A549 (cell line): Measurements from ENCODE around the gene UMOD.

Experiments used
- CBX2 ChIP-seq: fragments of 200-600 bp; sonication (generic); IDR thresholded peaks from 2 replicates; pipeline ENCODE4 v1.6.1; 2016; ENCODE audit warnings: low read depth, mild to moderate bottlenecking, borderline replicate concordance
- CHD2 ChIP-seq: fragments of 150-350 bp; IDR thresholded peaks from 2 replicates; pipeline ENCODE4 v1.6.1; 2014; ENCODE audit warnings: low read length; ENCODE audit not compliant: partially characterized antibody
- HDAC2 ChIP-seq: fragments of 200-600 bp; sonication (generic); IDR thresholded peaks from 2 replicates; pipeline ENCODE4 v1.6.1; 2016
- JUN ChIP-seq, 2 experiments: fragments of >200 bp; sonication (Bioruptor Twin); formaldehyde crosslinking; IDR thresholded peaks; 2 replicates in 1 of 2; 3 replicates in 1 of 2; pipeline ENCODE4 v1.6.1; 2016 to 2017
- MYC ChIP-seq: IDR thresholded peaks from 2 replicates; pipeline ENCODE4 v1.6.1; 2012; ENCODE audit warnings: mild to moderate bottlenecking, inconsistent platforms, low read length, improper control_type of control experiment, borderline replicate concordance
- NFE2L2 ChIP-seq: fragments of 150-350 bp; conservative IDR thresholded peaks from 2 replicates; pipeline ENCODE4 v1.6.1; 2014; ENCODE audit warnings: low read length
- POLR2A ChIP-seq: IDR thresholded peaks from 2 replicates; pipeline ENCODE4 v1.6.1; 2012; ENCODE audit warnings: mild to moderate bottlenecking, low read length
- RAD21 ChIP-seq, 2 experiments: fragments of >200 bp in 1 of 2; sonication (Bioruptor Twin) in 1 of 2; formaldehyde crosslinking in 1 of 2; IDR thresholded peaks in 1 of 2; conservative IDR thresholded peaks in 1 of 2; 2 replicates in 1 of 2; 3 replicates in 1 of 2; pipeline ENCODE4 v1.6.1; 2012 to 2018; ENCODE audit warnings: inconsistent platforms in 1 of 2
- TF ChIP-seq, protein P1 (sequence below): fragments of >200 bp; sonication (Bioruptor Twin); formaldehyde crosslinking; IDR thresholded peaks from 3 replicates; pipeline ENCODE4 v1.5.1; 2016
- TF ChIP-seq, protein P2 (sequence below): fragments of 200-600 bp; sonication (generic); IDR thresholded peaks from 2 replicates; pipeline ENCODE4 v1.6.1; 2016; ENCODE audit warnings: antibody characterized with exemption, mild to moderate bottlenecking, moderate library complexity

- TF ChIP-seq CHD2 (no peak), HDAC2 (no peak), JUN (IDR thresholded peaks at IDR 0.05) (no peak), POLR2A (no peak), NFE2L2 (no peak), RAD21 (conservative IDR thresholded peaks at IDR 0.05 in 1 of 2, IDR thresholded peaks at IDR 0.05 in 1 of 2) (no peak), MYC (no peak), CBX2 (no peak)
- TF ChIP-seq, protein P1, sequence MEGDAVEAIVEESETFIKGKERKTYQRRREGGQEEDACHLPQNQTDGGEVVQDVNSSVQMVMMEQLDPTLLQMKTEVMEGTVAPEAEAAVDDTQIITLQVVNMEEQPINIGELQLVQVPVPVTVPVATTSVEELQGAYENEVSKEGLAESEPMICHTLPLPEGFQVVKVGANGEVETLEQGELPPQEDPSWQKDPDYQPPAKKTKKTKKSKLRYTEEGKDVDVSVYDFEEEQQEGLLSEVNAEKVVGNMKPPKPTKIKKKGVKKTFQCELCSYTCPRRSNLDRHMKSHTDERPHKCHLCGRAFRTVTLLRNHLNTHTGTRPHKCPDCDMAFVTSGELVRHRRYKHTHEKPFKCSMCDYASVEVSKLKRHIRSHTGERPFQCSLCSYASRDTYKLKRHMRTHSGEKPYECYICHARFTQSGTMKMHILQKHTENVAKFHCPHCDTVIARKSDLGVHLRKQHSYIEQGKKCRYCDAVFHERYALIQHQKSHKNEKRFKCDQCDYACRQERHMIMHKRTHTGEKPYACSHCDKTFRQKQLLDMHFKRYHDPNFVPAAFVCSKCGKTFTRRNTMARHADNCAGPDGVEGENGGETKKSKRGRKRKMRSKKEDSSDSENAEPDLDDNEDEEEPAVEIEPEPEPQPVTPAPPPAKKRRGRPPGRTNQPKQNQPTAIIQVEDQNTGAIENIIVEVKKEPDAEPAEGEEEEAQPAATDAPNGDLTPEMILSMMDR, result no peak
- TF ChIP-seq, protein P2, sequence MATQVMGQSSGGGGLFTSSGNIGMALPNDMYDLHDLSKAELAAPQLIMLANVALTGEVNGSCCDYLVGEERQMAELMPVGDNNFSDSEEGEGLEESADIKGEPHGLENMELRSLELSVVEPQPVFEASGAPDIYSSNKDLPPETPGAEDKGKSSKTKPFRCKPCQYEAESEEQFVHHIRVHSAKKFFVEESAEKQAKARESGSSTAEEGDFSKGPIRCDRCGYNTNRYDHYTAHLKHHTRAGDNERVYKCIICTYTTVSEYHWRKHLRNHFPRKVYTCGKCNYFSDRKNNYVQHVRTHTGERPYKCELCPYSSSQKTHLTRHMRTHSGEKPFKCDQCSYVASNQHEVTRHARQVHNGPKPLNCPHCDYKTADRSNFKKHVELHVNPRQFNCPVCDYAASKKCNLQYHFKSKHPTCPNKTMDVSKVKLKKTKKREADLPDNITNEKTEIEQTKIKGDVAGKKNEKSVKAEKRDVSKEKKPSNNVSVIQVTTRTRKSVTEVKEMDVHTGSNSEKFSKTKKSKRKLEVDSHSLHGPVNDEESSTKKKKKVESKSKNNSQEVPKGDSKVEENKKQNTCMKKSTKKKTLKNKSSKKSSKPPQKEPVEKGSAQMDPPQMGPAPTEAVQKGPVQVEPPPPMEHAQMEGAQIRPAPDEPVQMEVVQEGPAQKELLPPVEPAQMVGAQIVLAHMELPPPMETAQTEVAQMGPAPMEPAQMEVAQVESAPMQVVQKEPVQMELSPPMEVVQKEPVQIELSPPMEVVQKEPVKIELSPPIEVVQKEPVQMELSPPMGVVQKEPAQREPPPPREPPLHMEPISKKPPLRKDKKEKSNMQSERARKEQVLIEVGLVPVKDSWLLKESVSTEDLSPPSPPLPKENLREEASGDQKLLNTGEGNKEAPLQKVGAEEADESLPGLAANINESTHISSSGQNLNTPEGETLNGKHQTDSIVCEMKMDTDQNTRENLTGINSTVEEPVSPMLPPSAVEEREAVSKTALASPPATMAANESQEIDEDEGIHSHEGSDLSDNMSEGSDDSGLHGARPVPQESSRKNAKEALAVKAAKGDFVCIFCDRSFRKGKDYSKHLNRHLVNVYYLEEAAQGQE, result no peak
Observed at GRCh38 chr16:20307791-20308190, 44.7 kb downstream of the UMOD start.
